ENCODE measurements around the gene SLC12A8. TPM values are rescaled to one million over a fixed set of nuclear protein-coding genes. Genes with fewer than 3 reads are reported as not detected.
A peak's percentile ranks its signal among the peaks of the same experiment; 100 is the strongest.

Gene SLC12A8, protein sequence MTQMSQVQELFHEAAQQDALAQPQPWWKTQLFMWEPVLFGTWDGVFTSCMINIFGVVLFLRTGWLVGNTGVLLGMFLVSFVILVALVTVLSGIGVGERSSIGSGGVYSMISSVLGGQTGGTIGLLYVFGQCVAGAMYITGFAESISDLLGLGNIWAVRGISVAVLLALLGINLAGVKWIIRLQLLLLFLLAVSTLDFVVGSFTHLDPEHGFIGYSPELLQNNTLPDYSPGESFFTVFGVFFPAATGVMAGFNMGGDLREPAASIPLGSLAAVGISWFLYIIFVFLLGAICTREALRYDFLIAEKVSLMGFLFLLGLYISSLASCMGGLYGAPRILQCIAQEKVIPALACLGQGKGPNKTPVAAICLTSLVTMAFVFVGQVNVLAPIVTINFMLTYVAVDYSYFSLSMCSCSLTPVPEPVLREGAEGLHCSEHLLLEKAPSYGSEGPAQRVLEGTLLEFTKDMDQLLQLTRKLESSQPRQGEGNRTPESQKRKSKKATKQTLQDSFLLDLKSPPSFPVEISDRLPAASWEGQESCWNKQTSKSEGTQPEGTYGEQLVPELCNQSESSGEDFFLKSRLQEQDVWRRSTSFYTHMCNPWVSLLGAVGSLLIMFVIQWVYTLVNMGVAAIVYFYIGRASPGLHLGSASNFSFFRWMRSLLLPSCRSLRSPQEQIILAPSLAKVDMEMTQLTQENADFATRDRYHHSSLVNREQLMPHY
- 4.8 TPM for polyA plus RNA-seq (2012; ENCODE audit: insufficient read depth, insufficient read length, low read depth)

- Histone ChIP-seq H3K9me3 (no peaks in the 10 kb centered on the region), H3K36me3 (no peaks in the 10 kb centered on the region), H3K4me3 (ENCODE audit: low read depth, low read length) (peak within 1 kb of the TSS; percentile 76), H3K4me1 (peaks cover 5% of the 10 kb centered on the region; the same call in 1 of the 2 replicates), H3K27me3 (peaks cover 3% of the 10 kb centered on the region; the same call in 1 of the 2 replicates)
- no peak for TF ChIP-seq CTCF (IDR thresholded peaks at IDR 0.05; ENCODE audit: low read depth, low read length)
- DNase-seq: peak; percentile 24
Measured at GRCh38 chr3:125212509-125213363, at the start of gene SLC12A8. Gene SLC12A8, minus strand, starts transcription at chr3:125212748. Its CDS starts 1,399 bp downstream, at chr3:125211349.

DNA sequence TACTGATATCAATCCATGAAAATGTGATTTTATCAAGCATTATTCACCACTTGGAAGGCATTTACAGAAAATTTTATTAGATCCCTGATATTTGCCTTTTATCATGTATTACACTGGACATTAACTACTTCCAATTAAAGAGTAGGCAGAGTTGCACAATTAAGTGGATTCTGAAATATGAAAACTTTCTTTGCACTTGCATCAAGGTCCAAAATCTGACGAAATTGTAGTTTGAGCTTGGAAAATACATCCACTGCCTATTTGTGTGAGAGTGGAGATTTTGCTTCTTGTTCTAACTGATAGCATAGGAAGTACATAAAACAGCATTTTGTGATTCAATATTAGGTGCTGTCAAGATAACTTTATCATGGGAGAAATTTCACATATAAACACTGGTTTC lies 49.6 kb upstream of the SLC12A8 start:
- H3K9me3 ChIP-seq: no peaks in the 10 kb centered on the region
- peaks cover 6% of the 10 kb centered on the region; the same call in 1 of the 2 replicates for H3K36me3 ChIP-seq
- no peak for DNase-seq
- H3K27me3 ChIP-seq: no peaks in the 10 kb centered on the region
- no peak for TF ChIP-seq CTCF (IDR thresholded peaks at IDR 0.05; ENCODE audit: low read depth, low read length)
- H3K4me1 ChIP-seq: peaks cover 16% of the 10 kb centered on the region
- H3K4me3 ChIP-seq (ENCODE audit: low read depth, low read length): no peak overlapping the region

GRCh38 chr3:125261031-125261430 lies 48.5 kb upstream of the SLC12A8 start:
- Histone ChIP-seq H3K36me3 (peaks cover 6% of the 10 kb centered on the region; the same call in 1 of the 2 replicates), H3K9me3 (no peaks in the 10 kb centered on the region), H3K4me3 (ENCODE audit: low read depth, low read length) (no peak overlapping the region), H3K27me3 (no peaks in the 10 kb centered on the region), H3K4me1 (peaks cover 16% of the 10 kb centered on the region)
- DNase-seq: no peak
- TF ChIP-seq CTCF (IDR thresholded peaks at IDR 0.05; ENCODE audit: low read depth, low read length): no peak

DNA sequence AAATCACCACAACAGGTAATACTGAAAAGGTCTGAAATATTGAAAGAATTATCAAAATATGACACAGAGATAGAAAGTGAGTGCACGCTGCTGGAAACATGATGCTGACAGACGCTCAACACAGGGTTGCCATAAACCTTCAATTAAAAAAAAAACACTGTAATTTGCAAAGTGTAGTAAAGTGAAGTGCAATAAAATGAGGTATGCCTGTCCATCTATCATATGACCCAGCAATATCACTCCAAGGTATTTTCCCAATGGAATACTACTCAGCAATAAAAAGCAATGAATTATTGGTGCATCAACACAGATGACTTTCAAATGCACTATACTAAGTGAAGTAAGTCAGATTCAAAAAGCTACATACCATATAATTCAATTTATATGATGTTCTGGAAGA lies 47.6 kb upstream of the SLC12A8 start:
- Histone ChIP-seq H3K27me3 (no peaks in the 10 kb centered on the region), H3K36me3 (peaks cover 6% of the 10 kb centered on the region; the same call in 1 of the 2 replicates), H3K4me1 (peaks cover 16% of the 10 kb centered on the region), H3K4me3 (ENCODE audit: low read depth, low read length) (no peak overlapping the region), H3K9me3 (no peaks in the 10 kb centered on the region)
- DNase-seq: no peak
- no peak for TF ChIP-seq CTCF (IDR thresholded peaks at IDR 0.05; ENCODE audit: low read depth, low read length)

GRCh38 chr3:125257536-125257935 lies 45.0 kb upstream of the SLC12A8 start:
- TF ChIP-seq CTCF (IDR thresholded peaks at IDR 0.05; ENCODE audit: low read depth, low read length): no peak
- Histone ChIP-seq H3K4me3 (ENCODE audit: low read depth, low read length) (no peak overlapping the region), H3K4me1 (peaks cover 16% of the 10 kb centered on the region), H3K36me3 (no peaks in the 10 kb centered on the region), H3K9me3 (no peaks in the 10 kb centered on the region), H3K27me3 (no peaks in the 10 kb centered on the region)
- DNase-seq: no peak
